GM19351 (cell line): ENCODE results near the gene PDE8A.
A peak's percentile ranks its signal among the peaks of the same experiment; 100 is the strongest.

ENCODE experiments used
- ATAC-seq: cut with Tn5 transposase; IDR thresholded peaks from one replicate; pipeline ENCODE4 v1.9.1; 2021; ENCODE audit warnings: mild to moderate bottlenecking, moderate library complexity; ENCODE audit not compliant: unreplicated experiment

Gene PDE8A

DNA sequence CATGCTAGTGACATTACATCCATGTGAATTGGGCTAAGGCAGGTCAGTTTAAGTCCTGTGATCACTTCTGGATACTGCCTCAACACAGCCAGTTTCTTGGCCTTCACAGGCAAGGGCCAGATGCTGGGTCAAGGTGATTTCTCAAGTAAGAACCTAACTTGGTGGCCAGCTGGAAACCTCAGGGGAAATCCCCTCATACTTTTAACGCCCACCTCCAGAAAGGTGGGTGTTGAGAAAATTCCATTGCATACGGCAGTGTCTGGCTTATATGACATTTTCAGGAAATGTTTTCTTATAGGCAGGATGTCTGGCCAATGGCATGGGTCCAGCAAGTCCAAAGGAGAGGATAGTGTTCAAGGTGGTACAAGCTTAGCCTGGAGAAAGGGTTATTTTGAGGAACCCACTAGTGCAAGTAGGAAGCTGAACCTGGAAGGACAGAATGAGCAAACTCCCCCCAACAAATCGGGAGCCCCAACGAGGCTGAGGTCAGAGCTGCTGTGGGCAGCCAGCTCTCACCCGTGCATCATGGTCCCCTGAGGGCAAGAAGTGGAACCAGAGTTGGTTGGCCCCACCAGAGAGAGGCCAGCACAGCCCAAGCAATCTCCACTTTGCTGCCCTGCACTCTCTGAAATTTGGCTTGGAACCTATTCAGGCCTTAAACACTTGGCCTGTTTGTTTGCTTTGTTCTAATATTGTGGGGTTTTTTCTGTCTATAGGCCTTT is 135.4 kb downstream of the PDE8A start:
- peak; percentile 56 for ATAC-seq

DNA sequence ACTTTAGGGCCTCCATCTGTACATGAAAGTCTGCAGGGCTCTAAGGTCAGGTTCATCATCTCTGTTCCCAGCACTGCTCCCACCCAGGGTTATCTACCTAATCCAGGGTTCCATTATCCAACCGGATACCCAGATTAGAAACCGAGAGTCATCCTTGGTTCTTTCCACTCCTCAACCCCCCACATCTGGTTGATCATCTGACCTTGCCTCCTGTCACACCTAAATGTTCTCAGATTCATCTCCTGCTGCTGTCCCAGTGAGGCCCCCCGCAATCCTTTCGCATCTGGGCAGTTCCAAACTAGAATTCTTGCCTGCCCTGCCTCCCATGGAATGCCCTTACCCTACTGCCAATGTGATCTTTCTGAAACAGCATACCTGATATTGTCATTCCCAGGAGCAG is 136.5 kb downstream of the PDE8A start:
- no peak for ATAC-seq

GRCh38 chr15:85118581-85118980 is 136.9 kb downstream of the PDE8A start:
- no peak for ATAC-seq

DNA sequence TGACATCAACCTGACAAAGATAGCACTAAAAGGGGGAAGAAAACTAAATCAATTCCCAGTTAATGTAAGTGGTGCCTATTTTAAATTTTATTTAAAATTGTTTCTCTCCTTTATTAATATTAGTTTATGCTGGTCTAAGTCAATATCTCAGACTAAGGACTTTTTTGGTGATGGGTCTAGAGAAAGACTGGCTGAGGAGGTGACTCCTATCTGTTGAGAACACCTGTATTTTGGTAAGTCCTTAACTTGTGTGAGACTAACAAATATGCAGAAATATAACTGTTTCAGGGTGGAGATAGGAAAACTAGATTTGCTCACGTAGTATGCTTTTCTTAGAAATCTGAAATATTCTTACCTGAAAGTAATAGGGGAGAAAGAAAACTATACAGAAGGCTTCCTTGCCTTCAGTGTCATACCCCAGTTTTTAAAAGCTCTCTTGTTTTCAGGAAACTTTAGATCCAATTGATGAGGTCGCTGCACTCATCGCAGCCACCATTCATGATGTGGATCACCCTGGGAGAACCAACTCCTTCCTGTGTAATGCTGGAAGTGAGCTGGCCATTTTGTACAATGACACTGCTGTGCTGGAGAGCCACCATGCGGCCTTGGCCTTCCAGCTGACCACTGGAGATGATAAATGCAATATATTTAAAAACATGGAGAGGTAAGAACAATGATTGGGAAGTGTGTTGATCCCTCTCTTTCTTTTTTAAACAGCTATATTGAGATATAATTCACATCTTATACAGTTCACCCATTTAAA is 138.9 kb downstream of the PDE8A start:
- no peak for ATAC-seq

GRCh38 chr15:85124173-85124572 is 142.5 kb downstream of the PDE8A start:
- no peak for ATAC-seq

GRCh38 chr15:85125056-85125661 is 143.5 kb downstream of the PDE8A start:
- ATAC-seq, result no peak

DNA sequence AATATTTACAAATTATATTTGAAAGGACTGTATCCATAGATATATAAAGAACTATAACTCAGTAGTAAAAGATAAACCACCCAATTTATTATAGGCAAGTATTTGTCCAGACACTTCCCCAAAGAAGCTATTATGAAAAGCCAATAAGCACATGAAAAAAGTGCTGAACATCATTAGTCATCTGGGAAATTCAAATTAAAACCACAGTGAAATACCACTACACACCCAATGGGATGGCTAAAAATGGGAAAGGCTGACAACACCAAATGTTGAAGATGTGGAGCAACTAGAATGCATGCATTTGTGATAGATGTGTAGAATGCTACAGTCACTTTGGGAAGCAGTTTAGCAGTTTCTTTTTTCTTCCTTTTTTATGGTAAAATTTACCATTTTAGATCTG is 147.0 kb downstream of the PDE8A start:
- no peak for ATAC-seq

- ATAC-seq, result no peak
Observed at GRCh38 chr15:85129881-85130280, 148.2 kb downstream of the PDE8A start.

DNA sequence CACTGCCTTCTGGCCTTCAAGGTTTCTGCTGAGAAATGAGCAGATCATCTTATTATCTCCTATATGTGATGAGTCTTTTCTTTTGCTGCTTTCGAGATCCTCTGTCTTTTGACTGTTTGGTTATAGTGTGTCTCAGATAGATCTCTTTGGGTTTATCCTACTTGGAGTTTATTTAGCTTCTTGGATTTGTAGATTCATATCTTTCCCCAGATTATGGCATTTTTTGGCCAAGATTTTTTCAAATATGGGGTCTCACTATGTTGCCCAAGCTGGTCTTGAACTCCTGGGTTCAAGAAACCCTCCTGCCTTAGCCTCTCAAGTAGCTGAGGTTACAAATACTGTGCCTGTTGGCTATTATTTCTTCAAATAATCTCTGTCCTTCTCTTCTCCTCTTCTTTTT is 150.3 kb downstream of the PDE8A start:
- no peak for ATAC-seq

DNA sequence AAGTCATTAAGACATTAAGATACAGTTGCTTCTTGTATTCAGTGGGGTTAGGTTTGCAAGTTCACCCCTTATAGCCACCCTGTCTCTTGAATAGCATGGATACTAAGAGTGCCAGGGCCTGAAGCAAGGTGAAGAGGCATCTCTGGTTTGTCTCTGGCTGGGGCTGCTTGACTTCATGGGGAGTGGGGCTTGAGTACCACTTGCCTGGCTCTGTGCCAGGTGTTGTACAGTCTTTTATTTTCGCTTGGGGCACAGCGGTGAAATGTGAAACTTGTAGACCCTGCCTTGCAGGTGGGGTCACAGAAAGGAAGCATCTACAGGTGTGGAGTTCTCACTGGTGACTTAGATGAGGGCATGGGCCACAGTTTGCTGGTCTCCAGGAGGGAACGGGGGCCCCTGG is 152.1 kb downstream of the PDE8A start:
- ATAC-seq, result no peak

DNA sequence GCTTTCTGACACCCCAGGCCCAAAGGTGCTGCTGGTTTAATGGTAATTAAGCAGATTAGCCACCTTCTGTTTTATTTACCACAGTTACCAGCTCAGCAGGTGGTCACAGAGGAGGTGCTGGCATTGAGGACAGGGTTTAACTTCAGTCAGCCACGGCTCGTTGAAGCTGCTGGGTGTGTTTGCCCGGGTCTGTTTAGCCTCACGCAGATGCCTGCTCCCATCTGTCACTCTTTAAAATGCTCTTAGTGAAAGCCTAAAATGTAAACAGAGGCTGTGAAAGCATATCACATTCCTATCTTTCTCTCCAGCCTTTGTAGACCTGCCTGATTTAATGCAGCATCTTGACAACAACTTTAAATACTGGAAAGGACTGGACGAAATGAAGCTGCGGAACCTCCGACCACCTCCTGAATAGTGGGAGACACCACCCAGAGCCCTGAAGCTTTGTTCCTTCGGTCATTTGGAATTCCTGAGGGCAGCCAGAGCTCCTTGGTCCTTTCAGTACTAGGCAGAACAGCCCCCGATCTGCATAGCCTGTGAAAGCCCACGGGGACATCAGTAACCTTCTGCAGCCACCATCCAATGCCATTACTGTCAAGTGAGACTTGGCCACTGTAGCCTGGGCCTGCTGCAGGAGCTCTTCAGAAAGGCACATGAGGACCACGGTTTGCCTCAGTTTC is 156.0 kb downstream of the PDE8A start:
- no peak for ATAC-seq

DNA sequence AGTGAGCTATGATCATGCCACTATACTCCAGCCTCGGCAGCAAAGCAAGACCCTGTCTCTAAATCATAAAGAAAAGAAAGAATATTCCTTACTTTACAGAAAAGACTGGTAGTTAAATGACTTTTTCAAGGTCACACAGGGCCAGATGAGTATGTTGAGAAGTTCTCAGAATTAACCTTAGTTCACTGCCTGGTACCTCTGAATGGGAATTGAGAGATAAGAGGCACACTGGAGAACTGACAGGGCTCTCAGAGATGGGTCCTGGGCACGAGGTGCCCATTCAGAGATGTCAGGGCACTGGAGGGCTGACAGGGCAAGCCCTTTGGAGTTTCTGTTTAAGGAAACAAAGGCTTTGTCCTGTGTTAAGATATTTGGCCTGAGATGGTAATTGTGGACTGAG is 157.7 kb downstream of the PDE8A start:
- no peak for ATAC-seq

DNA sequence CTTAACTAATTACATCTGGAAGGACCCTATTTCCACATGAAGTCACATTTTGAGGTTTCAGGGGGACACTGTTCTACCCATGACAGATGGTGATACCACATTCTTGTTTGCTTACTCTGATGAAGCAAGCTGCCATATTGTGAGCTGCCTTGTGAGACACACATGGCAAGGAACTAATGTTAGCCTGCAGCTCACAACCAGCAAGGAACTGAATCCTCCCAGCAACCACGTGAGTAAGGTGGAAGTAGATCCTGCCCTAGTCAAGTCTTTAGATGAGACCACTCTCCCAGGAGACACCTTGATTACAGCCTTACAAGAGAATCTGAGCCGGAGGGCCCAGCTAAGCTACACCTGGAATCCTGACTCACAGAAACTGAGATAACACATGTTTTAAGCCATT is 160.1 kb downstream of the PDE8A start:
- no peak for ATAC-seq

GRCh38 chr15:85142312-85142711 is 160.7 kb downstream of the PDE8A start:
- ATAC-seq, result no peak

- ATAC-seq, result no peak
Observed at GRCh38 chr15:85149465-85150129, 167.9 kb downstream of the PDE8A start.

- no peak for ATAC-seq
Observed at GRCh38 chr15:85150130-85150480, 168.4 kb downstream of the PDE8A start.

DNA sequence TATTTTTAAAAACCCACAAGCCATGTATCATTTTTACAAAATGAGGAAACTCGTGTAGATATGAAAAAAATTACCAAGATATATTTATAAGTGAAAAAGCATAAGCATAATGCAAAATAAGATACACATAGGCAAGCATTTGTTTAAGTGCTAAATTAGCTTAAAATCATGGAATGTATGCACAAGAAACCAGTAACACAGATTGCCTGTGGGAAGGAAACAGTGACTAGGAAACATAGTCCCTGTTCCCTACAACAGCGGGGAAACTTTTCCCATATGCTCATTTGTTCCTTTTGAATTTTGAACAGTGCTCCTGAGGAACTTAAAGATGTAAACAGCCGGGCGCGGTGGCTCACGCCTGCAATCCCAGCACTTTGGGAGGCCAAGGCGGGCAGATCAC is 169.5 kb downstream of the PDE8A start:
- ATAC-seq, result no peak

DNA sequence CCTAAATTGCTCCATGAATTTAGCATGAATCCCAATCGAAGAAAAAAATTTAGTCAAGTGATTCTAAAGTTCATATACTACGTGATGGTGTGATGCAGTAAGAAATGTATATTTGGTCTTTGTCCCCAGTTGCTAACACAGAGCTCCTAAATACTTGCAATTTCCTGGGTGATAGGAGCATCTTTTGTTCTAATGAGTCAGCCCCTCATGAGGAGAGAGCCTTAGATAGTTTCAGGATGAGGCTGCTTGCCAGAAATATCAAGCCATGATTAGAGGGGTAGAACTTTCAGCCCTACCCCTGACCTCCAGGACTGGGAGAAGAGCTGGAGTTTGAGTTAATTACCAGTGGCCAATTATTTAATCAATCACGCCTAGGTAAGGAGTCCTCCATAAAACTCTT is 170.2 kb downstream of the PDE8A start:
- no peak for ATAC-seq

GRCh38 chr15:85154061-85154460 is 172.4 kb downstream of the PDE8A start:
- no peak for ATAC-seq

- ATAC-seq, result no peak
Observed at GRCh38 chr15:85155360-85155759, 173.7 kb downstream of the PDE8A start.

DNA sequence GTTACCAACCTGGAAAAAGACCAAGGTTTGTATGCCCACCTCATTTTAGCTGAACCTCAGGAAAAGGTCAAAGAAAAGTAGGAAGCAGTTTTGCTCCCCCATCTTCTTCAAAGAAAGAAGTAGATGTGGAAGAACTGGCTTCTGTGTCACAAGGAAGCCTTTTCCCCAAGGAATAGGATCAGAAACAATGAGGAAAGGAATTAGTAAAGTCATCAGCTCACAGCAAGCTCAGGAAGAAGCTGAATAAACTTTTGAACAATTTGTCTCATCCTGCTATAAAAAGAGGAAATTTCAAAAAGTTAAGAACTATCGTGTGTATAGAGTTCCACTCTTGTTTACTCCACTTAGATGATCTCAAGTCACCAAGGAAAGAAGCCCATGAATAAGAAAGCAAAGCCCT is 174.2 kb downstream of the PDE8A start:
- no peak for ATAC-seq
